Measurements from ENCODE around the gene CLEC11A. TPM values are rescaled to one million over a fixed set of nuclear protein-coding genes. Genes with fewer than 3 reads are reported as not detected.

CLEC11A gene
- total and polyA plus RNA-seq, 2 of the 8 experiments (the other 6 are each of a cell fraction or from before 2014, with no cell fraction given) = 4.3 to 17.4 TPM

DNA sequence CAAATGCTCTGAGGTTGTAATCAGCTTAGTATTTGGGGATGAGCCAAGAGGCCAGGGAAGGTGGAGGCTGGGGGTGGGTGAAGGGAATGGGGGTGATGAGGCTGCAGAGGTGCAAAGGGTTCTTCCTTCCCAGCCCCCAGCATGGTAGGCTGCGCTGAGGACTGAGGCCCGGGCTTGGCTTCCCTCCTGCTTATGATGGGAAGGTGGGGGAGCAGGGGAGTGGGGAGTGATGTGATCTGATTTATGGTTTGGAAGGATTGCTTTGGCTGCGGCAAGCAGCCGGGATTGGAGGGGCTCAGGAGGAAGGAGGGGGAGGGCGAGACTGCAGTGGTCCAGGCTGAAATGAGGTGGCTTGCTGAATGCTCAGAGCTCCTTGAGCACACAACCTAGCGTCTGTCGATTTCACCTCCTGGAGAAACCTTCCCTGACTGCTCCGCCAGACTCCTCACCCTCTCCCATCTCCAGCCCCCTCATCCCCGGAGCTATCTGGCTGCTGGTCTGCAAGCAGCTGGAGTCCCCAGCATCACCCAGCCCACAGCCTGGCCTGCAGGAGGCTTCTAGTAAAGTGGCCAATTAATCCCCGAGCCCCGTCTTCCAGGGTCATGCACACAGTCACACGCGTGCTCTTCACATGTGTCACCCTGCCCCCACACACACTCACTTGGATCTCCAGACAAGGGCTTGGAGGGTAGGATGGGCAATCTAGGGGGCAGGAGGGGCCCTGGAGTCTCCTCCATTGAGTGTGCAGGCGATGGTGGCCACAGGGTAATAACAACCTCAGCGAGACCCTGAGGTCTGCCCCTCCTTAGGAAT is 757 bp upstream of the CLEC11A start:
- Histone ChIP-seq H2BK120ac (replicated peaks; ENCODE audit: low read depth, low read length) (no peak overlapping the region), H2BK5ac (ENCODE audit: low read depth, low read length) (peak overlapping the region; percentile 24; the same call in 1 of the 2 replicates), H4K5ac (ENCODE audit: insufficient read length, low read depth, low read length) (no peak overlapping the region), H2AFZ (ENCODE audit: low read length) (no peak overlapping the region), H4K91ac (replicated peaks; ENCODE audit: insufficient read length, low read length) (peak overlapping the region; percentile 47), H3K36me3 (ENCODE audit: control insufficient read depth in 2 of 4, insufficient read depth in 4 of 4, low read length in 3 of 4) (no peaks in the 10 kb centered on the region), H2AK5ac (ENCODE audit: low read depth, low read length) (no peak overlapping the region; the same call in 1 of the 2 replicates), H3K79me2 (ENCODE audit: control insufficient read depth in 1 of 2, insufficient read depth in 2 of 2, low read length in 2 of 2) (peaks cover 0 to 5% of the 10 kb centered on the region in 2 experiments; a peak in 1 of 4 replicates), H3K4me2 (ENCODE audit: insufficient read depth in 1 of 2, low read depth in 2 of 2, low read length in 2 of 2) (peak overlapping the region; percentile 11 to 82; a peak in 3 of 4 replicates), H4K20me1 (replicated peaks in 1 of 2; ENCODE audit: control insufficient read depth in 1 of 2, insufficient read depth in 2 of 2, low read length in 2 of 2) (peaks cover 1 to 5% of the 10 kb centered on the region in 2 experiments), H3K27me3 (replicated peaks in 1 of 4; ENCODE audit: control insufficient read depth in 3 of 4, extremely low read depth in 1 of 4, insufficient read depth in 3 of 4, low read length in 3 of 4) (peaks cover 4 to 42% (median 26%) of the 10 kb centered on the region in 4 experiments), H3K4ac (replicated peaks; ENCODE audit: insufficient read length, low read depth, low read length) (no peak overlapping the region), H4K8ac (ENCODE audit: extremely low read depth, insufficient read depth, low read length) (no peak overlapping the region), H3K27ac (ENCODE audit: low read depth, low read length) (no peak overlapping the region), H3K14ac (ENCODE audit: insufficient read length) (no peak overlapping the region), H3K9ac (replicated peaks in 1 of 4; ENCODE audit: extremely low read depth in 1 of 4, low read depth in 3 of 4, low read length in 3 of 4) (no peak overlapping the region), H3K79me1 (ENCODE audit: low read depth, low read length) (no peaks in the 10 kb centered on the region), H3K56ac (replicated peaks; ENCODE audit: insufficient read length, low read depth, low read length) (no peak overlapping the region), H2BK20ac (ENCODE audit: low read length) (peak overlapping the region; percentile 74), H3K23ac (ENCODE audit: insufficient read length) (no peak overlapping the region), H3K4me1 (replicated peaks in 1 of 4; ENCODE audit: control insufficient read depth in 3 of 4, insufficient read depth in 4 of 4, low read length in 3 of 4) (peaks cover 4 to 36% (median 23%) of the 10 kb centered on the region in 4 experiments), H2BK15ac (ENCODE audit: low read length) (peak overlapping the region; percentile 74; the same call in 1 of the 2 replicates), H3K9me3 (ENCODE audit: insufficient read depth in 2 of 2, low read depth in 1 of 2, low read length in 1 of 2) (no peaks in the 10 kb centered on the region), H3K23me2 (ENCODE audit: low read depth, low read length) (peaks cover 15% of the 10 kb centered on the region), H2BK12ac (ENCODE audit: low read depth, low read length) (peak overlapping the region; percentile 19; the same call in 1 of the 2 replicates), H3K4me3 (ENCODE audit: extremely low read depth in 1 of 4, insufficient read depth in 2 of 4, low read depth in 3 of 4, low read length in 4 of 4) (peak overlapping the region in 1 of 4 experiments; percentile 6; a peak in 1 of 8 replicates), H3K18ac (ENCODE audit: extremely low read depth, low read length) (peak overlapping the region; percentile 57)
- no peak for TF ChIP-seq ASH2L (IDR thresholded peaks at IDR 0.05; ENCODE audit: low read length)
- TF ChIP-seq EZH2 (IDR thresholded peaks at IDR 0.05; ENCODE audit: low read depth, low read length, severe bottlenecking) = peak; percentile 28
- ChIA-PET CTCF (ENCODE audit: partially characterized antibody) (interaction anchor here (0.6 to 6.2 kb wide), 21 partner anchors 8 to 1000 kb away, joined by 3 to 134 read pairs (median 4); partner anchors contain the start of gene GPR32), POLR2A (ENCODE audit: partially characterized antibody) (interaction anchor here (1.2 to 11.8 kb wide), 8 partner anchors 10 to 83 kb away, joined by 3 to 72 read pairs (median 4); no protein-coding TSS in a partner anchor)
- 72% methylated on average over 14 of the region's 15 CpGs; no CpG with 5 or more reads in 1 of the 2 experiments for WGBS, 2 experiments (ENCODE audit: extremely low coverage in 1 of 2, insufficient coverage in 1 of 2, insufficient read length in 1 of 2, insufficient replicate concordance in 2 of 2, low coverage in 1 of 2, low lambda C conversion rate in 2 of 2, missing lambda C conversion rate in 1 of 2)
- DNase-seq (ENCODE audit: low read depth in 1 of 2, low spot score in 2 of 2) (no peak), FAIRE-seq (no peak)
